MM.1S (cell line): ENCODE data around the gene LTBP1.

Source experiments
- DNase-seq: peaks from one replicate; pipeline ENCODE4 v3.0.0-alpha.2; 2015
- H2AFZ ChIP-seq: fragments of 300-600 bp; sonication (generic); 2 replicates; pipeline ENCODE4 v1.6.0; 2016; ENCODE audit warnings: antibody characterized with exemption, low read length
- H3F3A ChIP-seq: fragments of 300-600 bp; sonication (generic); 2 replicates; pipeline ENCODE4 v1.6.1; 2016; ENCODE audit warnings: mild to moderate bottlenecking, antibody characterized with exemption, low read length, moderate library complexity, mixed read lengths; ENCODE audit not compliant: insufficient read depth
- H3K27ac ChIP-seq: fragments of 300-600 bp; sonication (generic); 2 replicates; pipeline ENCODE4 v1.5.1; 2016; ENCODE audit warnings: mild to moderate bottlenecking, low read length
- H3K27me3 ChIP-seq: fragments of 300-600 bp; sonication (generic); replicated peaks from 2 replicates; pipeline ENCODE4 v1.6.0; 2016; ENCODE audit warnings: low read length; ENCODE audit not compliant: insufficient read depth
- H3K36me3 ChIP-seq: fragments of 300-600 bp; sonication (generic); replicated peaks from 2 replicates; pipeline ENCODE4 v1.6.1; 2016; ENCODE audit warnings: mild to moderate bottlenecking, low read length, mixed read lengths; ENCODE audit not compliant: insufficient read depth
- H3K4me1 ChIP-seq: fragments of 300-600 bp; sonication (generic); 2 replicates; pipeline ENCODE4 v1.6.1; 2016; ENCODE audit warnings: low read length, mixed read lengths
- H3K4me2 ChIP-seq: fragments of 300-600 bp; sonication (generic); 2 replicates; pipeline ENCODE4 v1.6.0; 2016; ENCODE audit warnings: low read depth, low read length
- H3K4me3 ChIP-seq: fragments of 300-600 bp; sonication (generic); 2 replicates; pipeline ENCODE4 v1.5.1; 2016; ENCODE audit warnings: low read length, mixed read lengths
- H3K79me2 ChIP-seq: fragments of 300-600 bp; sonication (generic); 2 replicates; pipeline ENCODE4 v1.6.1; 2016; ENCODE audit warnings: mixed run types, low read length, mixed read lengths
- H3K9ac ChIP-seq: fragments of 300-600 bp; sonication (generic); 2 replicates; pipeline ENCODE4 v1.6.1; 2016; ENCODE audit warnings: low read length, mixed read lengths
- H3K9me2 ChIP-seq: fragments of 300-600 bp; sonication (generic); replicated peaks from 2 replicates; pipeline ENCODE4 v1.6.1; 2016; ENCODE audit warnings: mild to moderate bottlenecking, low read length, mixed read lengths; ENCODE audit not compliant: insufficient read depth
- H3K9me3 ChIP-seq: fragments of 300-600 bp; sonication (generic); replicated peaks from 2 replicates; pipeline ENCODE4 v1.6.1; 2016; ENCODE audit warnings: mild to moderate bottlenecking, low read length, mixed read lengths; ENCODE audit not compliant: insufficient read depth
- H4K20me1 ChIP-seq: fragments of 300-600 bp; sonication (generic); 2 replicates; pipeline ENCODE4 v1.6.1; 2016; ENCODE audit warnings: mild to moderate bottlenecking, low read length, moderate library complexity, mixed read lengths; ENCODE audit not compliant: insufficient read depth
- EZH2 ChIP-seq: fragments of 300-600 bp; sonication (generic); optimal IDR thresholded peaks from 2 replicates; pipeline ENCODE3; 2017; ENCODE audit warnings: low read depth, mild to moderate bottlenecking, antibody characterized with exemption, low read length, mixed read lengths
- EZH2phosphoT487 ChIP-seq: fragments of 300-600 bp; sonication (generic); IDR thresholded peaks from 2 replicates; pipeline ENCODE4 v1.6.1; 2018; ENCODE audit warnings: antibody characterized with exemption, low read length
- TF ChIP-seq, protein P1 (sequence below): fragments of 300-600 bp; sonication (generic); IDR thresholded peaks from 2 replicates; pipeline ENCODE4 v1.5.1; 2016; ENCODE audit warnings: antibody characterized with exemption, low read length, mixed read lengths

The LTBP1 gene

DNA sequence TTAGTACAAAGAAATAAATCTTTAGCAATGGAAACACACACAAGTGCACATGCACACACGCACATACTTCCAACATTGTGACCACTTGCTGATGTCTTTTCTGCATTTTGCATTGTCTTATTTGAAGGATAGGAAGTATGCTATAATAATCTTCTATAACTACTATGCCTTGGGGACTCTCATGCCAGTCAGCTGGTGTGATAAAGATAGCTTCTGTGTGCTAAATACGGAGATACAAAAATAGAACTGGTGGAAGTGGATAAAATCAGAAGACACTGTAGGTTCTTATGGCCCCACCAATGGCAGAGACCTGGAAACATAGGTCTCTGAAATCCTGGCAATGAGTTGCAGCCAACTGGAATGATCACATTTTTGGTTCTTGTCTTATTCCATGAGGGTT, 498.2 kb downstream of the LTBP1 start:
- Histone ChIP-seq H3K4me2 (peak overlapping the region; percentile 9; the same call in 1 of the 2 replicates), H3F3A (no peaks in the 10 kb centered on the region), H3K4me1 (peaks cover 17% of the 10 kb centered on the region; the same call in 1 of the 2 replicates), H3K79me2 (no peaks in the 10 kb centered on the region), H2AFZ (no peak overlapping the region), H3K9ac (no peak overlapping the region), H3K9me3 (no peaks in the 10 kb centered on the region), H3K9me2 (no peaks in the 10 kb centered on the region), H3K27ac (no peak overlapping the region), H3K27me3 (no peaks in the 10 kb centered on the region), H3K36me3 (no peaks in the 10 kb centered on the region), H3K4me3 (no peak overlapping the region), H4K20me1 (no peaks in the 10 kb centered on the region)
- TF ChIP-seq EZH2phosphoT487 (no peak), EZH2 (no peak)
- TF ChIP-seq, protein P1, sequence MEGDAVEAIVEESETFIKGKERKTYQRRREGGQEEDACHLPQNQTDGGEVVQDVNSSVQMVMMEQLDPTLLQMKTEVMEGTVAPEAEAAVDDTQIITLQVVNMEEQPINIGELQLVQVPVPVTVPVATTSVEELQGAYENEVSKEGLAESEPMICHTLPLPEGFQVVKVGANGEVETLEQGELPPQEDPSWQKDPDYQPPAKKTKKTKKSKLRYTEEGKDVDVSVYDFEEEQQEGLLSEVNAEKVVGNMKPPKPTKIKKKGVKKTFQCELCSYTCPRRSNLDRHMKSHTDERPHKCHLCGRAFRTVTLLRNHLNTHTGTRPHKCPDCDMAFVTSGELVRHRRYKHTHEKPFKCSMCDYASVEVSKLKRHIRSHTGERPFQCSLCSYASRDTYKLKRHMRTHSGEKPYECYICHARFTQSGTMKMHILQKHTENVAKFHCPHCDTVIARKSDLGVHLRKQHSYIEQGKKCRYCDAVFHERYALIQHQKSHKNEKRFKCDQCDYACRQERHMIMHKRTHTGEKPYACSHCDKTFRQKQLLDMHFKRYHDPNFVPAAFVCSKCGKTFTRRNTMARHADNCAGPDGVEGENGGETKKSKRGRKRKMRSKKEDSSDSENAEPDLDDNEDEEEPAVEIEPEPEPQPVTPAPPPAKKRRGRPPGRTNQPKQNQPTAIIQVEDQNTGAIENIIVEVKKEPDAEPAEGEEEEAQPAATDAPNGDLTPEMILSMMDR, result no peak
- DNase-seq, result no peak

DNA sequence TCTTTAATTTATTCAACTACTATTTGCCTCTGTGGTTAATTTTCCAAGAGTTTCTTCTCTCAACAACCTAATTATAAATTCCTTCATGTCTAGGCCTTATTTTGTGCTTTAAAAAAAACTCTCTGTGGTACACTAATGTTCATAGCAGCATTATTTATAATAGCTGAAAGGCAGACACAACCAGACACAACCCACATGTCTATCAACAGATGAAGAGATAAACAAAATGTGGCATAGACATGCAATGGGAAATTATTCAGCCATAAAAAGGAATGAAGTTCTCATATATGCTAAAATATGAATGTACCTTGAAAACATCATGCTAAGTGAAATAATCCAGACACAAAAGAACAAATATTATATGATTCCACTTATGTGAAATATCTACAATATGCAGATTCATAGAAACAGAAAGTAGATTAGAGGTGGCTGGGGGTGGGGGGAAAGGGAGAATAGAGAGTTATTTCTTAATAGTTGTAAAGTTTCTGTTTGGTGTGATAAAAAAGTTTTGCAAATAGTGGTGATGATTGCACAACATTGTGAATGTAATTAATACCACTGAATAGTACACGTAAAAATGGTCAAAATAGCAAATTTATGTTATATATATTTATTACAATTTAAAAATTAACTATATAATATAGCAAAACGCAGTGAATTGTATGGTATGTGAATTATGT, 501.6 kb downstream of the LTBP1 start:
- H3K36me3 ChIP-seq, result no peaks in the 10 kb centered on the region
- H4K20me1 ChIP-seq, result no peaks in the 10 kb centered on the region
- no peak overlapping the region for H3K9ac ChIP-seq
- H3K4me3 ChIP-seq, result no peak overlapping the region
- H3K27ac ChIP-seq, result no peak overlapping the region
- peak overlapping the region; percentile 1; the same call in 1 of the 2 replicates for H3K4me2 ChIP-seq
- no peak overlapping the region for H2AFZ ChIP-seq
- DNase-seq, result peak; percentile 27
- peaks cover 17% of the 10 kb centered on the region; the same call in 1 of the 2 replicates for H3K4me1 ChIP-seq
- no peaks in the 10 kb centered on the region for H3K9me2 ChIP-seq
- H3K9me3 ChIP-seq, result no peaks in the 10 kb centered on the region
- H3K27me3 ChIP-seq, result no peaks in the 10 kb centered on the region
- no peaks in the 10 kb centered on the region for H3F3A ChIP-seq
- TF ChIP-seq, protein P1, result no peak
- TF ChIP-seq EZH2 (no peak), EZH2phosphoT487 (no peak)
- no peaks in the 10 kb centered on the region for H3K79me2 ChIP-seq
